GM21825 (cell line): ENCODE results near the gene NCLN.
"Not testable (repeated sequence)": the region's sequence is repeated elsewhere in the genome, so short reads cannot be mapped to it uniquely, and the experiment has no call there.

Experiments
- ATAC-seq: cut with Tn5 transposase; IDR thresholded peaks from one replicate; pipeline ENCODE4 v1.9.1; 2021; ENCODE audit warnings: mild to moderate bottlenecking, moderate library complexity; ENCODE audit not compliant: unreplicated experiment

NCLN gene

DNA sequence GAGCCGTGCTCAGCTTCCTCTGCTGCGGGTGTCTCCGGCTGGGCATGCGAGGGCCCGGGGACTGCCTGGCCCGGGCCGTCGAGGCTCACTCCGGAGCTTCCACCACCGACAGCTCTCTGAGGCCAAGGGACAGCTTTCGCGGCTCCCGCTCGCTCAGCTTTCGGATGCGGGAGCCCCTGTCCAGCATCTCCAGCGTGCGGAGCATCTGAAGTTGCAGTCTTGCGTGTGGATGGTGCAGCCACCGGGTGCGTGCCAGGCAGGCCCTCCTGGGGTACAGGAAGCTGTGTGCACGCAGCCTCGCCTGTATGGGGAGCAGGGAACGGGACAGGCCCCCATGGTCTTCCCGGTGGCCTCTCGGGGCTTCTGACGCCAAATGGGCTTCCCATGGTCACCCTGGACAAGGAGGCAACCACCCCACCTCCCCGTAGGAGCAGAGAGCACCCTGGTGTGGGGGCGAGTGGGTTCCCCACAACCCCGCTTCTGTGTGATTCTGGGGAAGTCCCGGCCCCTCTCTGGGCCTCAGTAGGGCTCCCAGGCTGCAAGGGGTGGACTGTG lies 5.9 kb upstream of the NCLN start:
- ATAC-seq, result no peak

GRCh38 chr19:3183721-3184641 lies 1.7 kb upstream of the NCLN start:
- ATAC-seq, result no peak

GRCh38 chr19:3184847-3185460 lies 776 bp upstream of the NCLN start:
- ATAC-seq, result peak; percentile 27

GRCh38 chr19:3186160-3186688 lies 494 bp downstream of the NCLN start:
- ATAC-seq, result peak; percentile 4

- ATAC-seq, result no peak
Observed at GRCh38 chr19:3186891-3187661, 1.3 kb downstream of the NCLN start.

GRCh38 chr19:3187662-3188511 lies 2.2 kb downstream of the NCLN start:
- ATAC-seq, result no peak

DNA sequence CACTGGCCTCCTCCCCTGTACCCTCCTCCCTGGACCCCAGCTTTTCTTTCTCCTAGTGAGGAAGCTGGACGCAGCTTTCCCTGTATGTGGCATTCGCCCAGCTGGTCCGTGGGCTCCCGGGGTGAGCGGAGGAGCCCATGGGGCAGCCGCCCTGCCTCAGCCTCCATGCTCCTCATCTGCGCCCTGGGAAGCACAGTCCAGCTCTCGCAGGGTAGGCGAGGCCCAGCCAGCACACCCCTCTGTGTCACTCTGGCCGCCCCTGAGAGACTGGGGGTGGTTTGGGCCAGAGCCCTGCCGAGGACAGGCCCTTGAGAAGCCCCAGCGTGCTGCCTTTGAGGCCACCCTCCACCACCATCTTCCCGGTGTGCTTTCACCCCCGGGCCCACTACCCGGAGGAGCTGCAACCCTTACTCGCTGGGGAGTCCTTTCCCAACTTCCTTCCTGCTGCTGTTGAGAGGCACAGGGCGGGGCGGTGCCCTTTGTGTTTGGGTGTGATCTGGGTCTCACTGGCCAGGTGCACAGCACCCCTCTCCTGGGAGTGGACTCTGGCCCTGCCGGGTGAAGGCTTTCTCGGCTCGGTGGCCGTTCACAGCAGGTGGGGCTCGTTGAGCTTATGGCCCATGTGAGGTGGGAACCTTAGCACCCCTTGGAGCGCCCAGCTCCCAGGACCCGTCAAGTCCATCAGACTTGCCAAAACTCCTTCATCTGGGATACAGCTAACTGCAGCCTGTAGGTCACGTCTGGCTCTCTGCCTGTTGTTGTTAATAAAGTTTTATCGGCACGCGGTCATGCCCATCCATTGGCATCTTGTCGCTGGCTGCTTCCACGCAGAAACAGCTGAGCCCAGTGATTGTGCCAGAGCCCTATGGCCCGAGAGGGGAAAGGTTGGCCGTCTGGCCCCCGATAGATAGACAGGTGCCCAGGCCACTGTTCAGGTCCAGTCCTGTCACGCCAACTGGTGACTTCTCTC lies 3.2 kb downstream of the NCLN start:
- ATAC-seq, result no peak

- no peak for ATAC-seq
Observed at GRCh38 chr19:3189702-3190469, 4.2 kb downstream of the NCLN start.

- ATAC-seq, result no peak
Observed at GRCh38 chr19:3190470-3190770, 4.7 kb downstream of the NCLN start.

- no peak for ATAC-seq
Observed at GRCh38 chr19:3190921-3191805, 5.4 kb downstream of the NCLN start.

DNA sequence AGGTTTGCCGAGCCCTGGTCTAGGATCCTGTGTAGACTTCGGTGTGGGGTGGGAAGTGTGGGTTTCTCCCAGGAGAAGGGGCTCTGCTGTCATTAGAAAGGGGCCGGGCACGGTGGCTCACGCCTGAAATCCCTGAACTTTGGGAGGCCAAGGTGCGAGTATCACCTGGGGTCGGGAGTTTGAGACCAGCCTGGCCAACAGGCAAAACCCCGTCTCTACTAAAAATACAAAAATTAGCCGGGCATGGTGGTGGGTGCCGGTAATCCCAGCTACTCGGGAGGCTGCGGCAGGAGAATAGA lies 6.0 kb downstream of the NCLN start:
- ATAC-seq, result not testable (repeated sequence)

GRCh38 chr19:3192228-3192635 lies 6.5 kb downstream of the NCLN start:
- ATAC-seq, result no peak

- no peak for ATAC-seq
Observed at GRCh38 chr19:3192684-3193083, 7.0 kb downstream of the NCLN start.

DNA sequence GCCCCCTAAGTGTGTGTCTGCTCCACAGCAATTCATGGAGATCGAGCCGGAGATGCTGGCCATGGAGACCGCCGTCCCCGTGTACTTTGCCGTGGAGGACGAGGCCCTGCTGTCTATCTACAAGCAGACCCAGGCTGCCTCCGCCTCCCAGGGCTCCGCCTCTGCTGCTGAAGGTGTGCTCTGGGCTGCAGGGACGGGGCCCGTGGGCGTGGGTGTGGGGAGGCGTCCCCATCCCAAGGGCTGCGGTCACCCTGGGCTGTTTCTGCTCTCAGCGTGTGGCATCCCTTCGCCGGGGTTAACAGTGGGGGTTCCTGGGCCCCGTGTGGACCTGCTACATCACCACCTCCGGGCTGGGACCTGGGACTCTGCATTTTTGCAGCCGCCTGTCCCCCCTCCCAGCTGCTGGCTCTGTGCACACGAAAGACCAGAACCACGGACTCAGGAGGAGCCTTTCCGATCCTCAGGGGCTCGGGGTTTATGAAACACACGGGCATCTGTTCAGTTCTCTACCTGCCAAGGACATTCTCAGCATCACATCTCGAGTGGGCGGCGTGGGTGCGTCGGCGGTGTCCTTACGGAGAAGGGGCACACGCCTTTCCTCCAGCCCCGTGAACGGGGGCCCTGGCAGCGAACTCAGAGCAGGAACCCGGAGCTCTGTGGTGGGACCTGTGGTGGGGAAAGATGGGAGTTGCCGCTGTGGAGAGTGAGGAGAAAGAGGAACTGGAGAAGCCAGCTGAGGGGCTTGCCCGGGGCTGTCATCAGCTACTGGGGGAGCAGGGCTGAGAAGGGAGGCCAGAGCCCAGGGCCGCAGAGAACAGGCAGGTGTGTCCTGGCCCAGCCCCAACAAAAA lies 7.8 kb downstream of the NCLN start:
- ATAC-seq, result no peak

DNA sequence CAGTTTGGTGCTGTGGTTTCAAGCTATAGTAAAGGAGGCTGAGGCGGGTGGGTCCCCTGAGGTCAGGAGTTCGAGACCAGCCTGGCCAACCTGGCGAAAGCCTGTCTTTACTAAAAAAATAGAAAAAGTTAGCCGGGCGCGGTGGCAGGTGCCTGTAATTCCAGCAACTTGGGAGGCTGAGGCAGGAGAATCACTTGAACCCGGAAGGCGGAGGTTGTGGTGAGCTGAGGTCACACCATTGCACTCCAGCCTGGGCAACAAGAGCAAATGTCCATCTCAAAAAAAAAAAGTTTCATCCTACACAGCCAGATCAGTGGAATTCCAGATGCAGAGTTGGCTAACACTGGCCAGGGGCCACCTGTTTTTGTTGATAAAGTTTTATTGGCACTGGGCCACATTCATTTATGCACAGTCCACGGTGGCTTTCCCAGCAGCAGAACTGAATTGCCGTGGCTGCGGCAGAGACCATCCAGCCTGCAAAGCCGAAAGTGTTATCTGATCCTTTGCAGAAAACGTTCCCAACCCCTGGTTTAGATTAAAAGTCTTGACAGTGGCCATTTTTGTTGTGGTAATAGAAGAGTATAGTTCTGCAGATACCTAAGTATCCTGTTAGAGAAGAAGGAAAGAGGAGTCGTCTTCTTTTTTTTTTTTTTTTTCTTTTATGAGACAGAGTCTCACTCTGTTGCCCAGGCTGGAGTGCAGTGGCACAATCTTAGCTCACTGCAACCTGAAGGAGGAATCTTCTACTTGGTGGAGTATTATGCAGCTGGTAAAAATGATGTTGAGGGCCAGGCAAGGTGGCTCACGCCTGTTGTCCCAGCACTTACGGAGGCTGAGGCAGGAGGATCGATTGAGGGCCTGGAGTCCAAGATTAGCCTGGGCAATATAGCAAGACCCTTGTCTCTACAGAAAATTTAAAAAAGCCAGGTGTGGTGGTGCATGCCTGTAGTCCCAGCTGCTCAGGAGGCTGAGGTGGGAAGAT lies 8.7 kb downstream of the NCLN start:
- ATAC-seq, result no peak
